Stimulated activated CD4-positive, alpha-beta T cell treated with anti-CD3 and anti-CD28 coated beads, Interleukin-4, amount 100 ng/mL, for 24 hours (primary cell): ENCODE results near the gene AGAP1.

Experiments used
- DNase-seq: peaks from one replicate; pipeline ENCODE4 v3.0.0-alpha.2; 2020

Gene AGAP1

GRCh38 chr2:235983016-235983415 lies 489.2 kb downstream of the AGAP1 start:
- no peak for DNase-seq

- DNase-seq, result no peak
These were observed 490.7 kb downstream of the AGAP1 start for GRCh38 chr2:235984552-235984951.

DNA sequence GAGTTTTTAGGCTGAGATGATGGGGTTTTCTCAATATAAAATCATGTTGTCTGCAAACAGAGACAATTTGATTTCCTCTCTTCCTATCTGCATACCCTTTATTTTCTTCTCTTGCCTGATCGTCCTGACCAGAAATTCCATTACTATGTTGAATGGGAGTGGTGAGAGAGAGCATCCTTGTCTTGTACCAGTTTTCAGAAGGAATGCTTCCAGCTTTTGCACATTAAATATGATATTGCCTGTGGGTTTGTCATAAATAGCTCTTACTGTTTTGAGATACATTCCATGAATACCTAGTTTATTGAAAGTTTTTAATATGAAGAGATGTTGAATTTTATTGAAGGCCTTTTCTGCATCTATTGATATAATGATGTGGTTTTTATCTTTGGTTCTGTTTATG lies 492.5 kb downstream of the AGAP1 start:
- no peak for DNase-seq

- no peak for DNase-seq
These were observed 494.6 kb downstream of the AGAP1 start for GRCh38 chr2:235988271-235989015.

DNA sequence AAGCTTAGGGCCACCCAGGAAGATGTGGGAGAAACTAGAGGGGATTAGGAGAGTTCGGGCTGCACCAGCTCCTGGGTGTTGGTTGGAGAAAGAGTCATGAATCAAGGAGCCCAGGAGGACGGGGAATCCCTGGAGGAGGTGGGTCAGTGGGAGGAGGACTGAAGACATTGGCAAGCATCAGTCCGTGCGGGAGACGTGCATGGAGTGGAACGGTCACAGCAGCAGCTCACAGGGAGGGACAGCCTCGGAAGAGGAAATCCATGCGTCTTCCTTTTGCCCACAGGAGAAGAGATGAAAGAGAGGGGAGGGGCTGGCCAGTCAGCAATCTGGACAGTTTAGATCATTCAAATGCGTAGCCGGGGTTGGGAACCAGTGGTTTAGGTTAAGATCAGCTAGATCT lies 495.7 kb downstream of the AGAP1 start:
- no peak for DNase-seq

DNA sequence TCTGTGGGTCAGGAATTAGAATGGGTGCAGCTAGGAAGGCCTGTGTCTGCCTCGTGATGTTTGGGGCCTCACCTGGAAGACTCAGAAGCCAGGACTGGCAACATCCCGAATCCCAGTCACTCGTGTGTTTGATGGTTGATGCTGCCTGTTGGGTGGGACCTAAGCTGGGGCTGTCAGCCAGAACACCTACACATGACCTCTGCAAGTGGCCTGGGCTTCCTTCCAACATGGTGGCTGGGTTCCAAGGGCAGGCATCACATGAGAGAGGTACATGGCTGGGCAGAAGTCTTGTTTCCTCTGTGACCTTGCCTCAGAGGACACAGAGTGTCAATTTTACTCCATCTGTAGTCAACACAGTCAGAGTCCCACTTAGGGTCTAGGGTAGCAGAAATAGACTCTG lies 496.5 kb downstream of the AGAP1 start:
- DNase-seq, result no peak

- DNase-seq, result no peak
These were observed 498.2 kb downstream of the AGAP1 start for GRCh38 chr2:235992024-235992423.

GRCh38 chr2:235996419-235996818 lies 502.6 kb downstream of the AGAP1 start:
- no peak for DNase-seq

- no peak for DNase-seq
These were observed 505.2 kb downstream of the AGAP1 start for GRCh38 chr2:235999011-235999410.

DNA sequence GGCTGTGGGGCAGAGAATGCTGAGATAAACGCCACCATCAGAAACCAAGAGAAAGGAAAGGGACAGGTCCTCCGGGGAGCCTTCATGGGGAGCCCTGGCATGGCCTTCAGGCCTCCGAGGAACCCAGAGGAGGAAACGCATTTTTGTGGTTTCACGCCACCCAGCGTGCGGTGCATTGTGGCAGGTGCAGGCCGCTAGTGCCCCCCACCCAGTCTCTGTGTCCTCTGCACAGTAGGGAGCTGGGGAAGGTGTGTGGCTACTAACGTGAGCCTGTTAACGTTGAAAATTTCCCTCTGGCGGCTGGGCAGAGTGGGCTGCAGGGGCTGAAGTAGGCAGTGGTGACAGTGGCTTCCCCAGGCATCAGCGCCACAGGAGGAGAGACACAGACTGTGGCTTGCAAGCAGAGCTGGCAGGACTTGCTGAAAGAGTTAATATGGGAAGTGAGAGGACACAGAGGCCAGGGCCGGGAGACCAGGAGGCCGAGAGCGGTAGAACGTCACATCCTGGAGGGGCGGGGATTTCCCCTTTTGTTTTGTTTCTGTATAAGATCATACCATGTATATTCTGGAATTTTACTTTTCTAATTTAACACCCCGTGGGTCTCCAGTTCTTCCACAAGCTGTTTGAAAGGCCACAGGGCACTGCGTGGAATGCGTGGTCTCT lies 507.5 kb downstream of the AGAP1 start:
- DNase-seq, result no peak

- DNase-seq, result no peak
These were observed 508.0 kb downstream of the AGAP1 start for GRCh38 chr2:236001854-236002253.

- no peak for DNase-seq
These were observed 514.2 kb downstream of the AGAP1 start for GRCh38 chr2:236008006-236008405.

- no peak for DNase-seq
These were observed 515.0 kb downstream of the AGAP1 start for GRCh38 chr2:236008857-236009256.

- no peak for DNase-seq
These were observed 517.3 kb downstream of the AGAP1 start for GRCh38 chr2:236010920-236011685.

DNA sequence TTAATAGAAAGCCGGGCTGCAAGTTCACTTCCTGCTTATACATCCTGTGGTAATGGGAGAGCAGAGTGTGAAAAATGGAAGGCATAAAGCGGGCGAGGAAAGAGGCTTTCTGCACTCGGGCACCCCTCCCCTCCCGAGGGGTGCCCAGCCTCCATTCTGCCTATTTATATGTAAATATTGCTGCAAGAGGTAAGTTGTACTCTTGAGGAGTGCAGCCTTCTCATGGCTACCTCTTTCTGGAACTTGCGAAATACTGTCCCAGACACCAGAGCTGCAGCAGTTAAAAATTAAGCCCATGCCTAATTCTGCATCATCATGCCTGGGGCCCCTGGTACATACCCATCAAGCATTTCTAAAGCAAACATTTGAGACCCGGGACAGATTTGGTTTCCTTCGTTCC lies 518.3 kb downstream of the AGAP1 start:
- DNase-seq, result no peak

DNA sequence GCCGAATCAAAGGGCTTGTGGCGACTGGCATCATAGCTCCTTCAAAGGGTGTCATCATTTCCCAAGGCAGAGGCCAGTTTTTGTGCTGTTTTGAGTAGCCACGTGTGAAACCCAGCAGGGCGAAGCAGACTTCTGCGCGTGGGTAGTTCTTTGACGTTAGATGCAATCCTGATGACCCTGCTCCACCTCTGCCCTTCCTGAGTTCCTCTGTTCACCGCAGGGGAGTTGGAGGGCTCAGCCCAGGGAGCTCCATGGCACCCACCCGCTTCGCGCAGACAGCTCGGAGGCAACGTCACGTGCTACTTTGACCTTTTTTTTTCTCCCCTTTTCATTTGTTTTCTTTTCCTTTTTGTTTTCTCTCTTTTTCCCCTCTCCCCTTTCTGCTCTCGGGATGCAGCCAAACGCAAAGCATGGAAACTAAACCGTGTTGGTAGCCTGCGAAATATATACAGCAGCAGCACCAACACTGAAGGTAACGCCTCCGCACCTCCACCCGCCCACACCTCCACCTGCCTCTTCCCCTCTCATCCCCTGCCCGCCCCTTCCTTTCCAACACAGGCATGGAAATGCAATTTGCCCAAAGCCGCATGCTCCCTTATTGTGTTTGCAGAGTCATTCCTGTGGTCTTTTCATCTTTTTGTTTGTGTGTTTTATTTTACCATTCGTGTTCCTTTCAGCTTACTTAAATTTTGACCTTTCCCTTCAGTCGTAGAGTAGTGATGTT lies 520.7 kb downstream of the AGAP1 start:
- DNase-seq, result no peak

DNA sequence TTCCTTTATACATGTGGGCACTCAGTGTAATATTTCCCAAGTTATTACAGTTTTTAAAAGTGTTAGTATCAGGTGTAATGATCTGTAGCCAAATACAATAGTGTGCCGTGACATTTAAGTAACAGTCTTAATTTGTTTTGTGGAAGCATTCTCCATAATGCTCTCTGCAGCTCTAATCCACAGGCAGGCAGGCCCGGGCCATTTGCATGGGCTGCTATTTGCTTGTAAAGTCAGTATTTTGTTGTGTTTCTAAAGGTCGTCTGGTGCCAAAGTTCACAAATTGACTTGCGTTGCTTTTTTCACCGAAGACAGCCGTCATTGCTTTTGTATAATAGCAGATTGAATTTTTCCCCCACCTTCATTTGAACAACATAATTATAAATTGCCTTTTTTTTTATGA lies 521.3 kb downstream of the AGAP1 start:
- DNase-seq, result no peak

DNA sequence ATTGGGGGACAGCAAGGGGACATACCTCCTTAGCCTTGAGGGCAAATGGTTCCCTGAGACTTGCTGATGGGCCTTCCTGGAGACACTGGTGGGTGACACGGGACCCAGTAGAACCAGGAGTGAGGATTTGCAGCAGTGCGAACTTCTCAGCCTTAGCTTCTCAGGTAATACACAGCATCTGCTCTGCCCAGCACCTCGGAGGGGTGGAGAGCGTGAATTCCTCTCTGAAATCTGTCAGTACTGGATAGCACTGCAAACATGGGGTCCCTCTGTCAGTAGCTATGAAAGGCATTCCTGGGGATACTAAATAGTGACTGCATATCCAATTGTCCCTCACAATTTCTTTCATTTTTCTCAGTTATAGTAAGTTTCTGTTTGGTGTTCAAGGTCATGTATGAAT lies 522.7 kb downstream of the AGAP1 start:
- no peak for DNase-seq

GRCh38 chr2:236017446-236017845 lies 523.6 kb downstream of the AGAP1 start:
- no peak for DNase-seq

- DNase-seq, result no peak
These were observed 525.6 kb downstream of the AGAP1 start for GRCh38 chr2:236019434-236019833.

- no peak for DNase-seq
These were observed 527.7 kb downstream of the AGAP1 start for GRCh38 chr2:236021499-236022057.

- no peak for DNase-seq
These were observed 528.3 kb downstream of the AGAP1 start for GRCh38 chr2:236022128-236022527.

DNA sequence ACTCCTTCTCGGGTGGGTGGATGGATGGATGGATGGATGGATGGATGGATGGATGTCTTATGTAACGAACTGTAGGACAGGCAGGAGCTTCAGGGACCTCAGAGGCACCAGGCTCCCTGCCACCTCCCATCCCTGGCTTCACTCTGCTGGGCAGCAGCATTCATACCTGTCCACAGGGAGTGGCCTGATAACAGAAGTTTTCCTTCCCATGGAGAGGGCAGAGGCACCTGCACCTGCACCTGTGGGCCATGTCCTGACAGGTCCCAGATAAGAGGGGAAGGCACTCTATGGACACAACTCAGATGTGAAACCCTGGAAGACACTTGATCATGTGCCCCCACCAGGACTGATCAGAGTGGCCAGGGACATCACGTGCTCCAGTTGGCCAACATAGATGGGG lies 532.0 kb downstream of the AGAP1 start:
- DNase-seq, result no peak
